Glutamatergic neuron (in vitro differentiated cells): ENCODE measurements around the gene SPACA7. TPM values are rescaled to one million over a fixed set of nuclear protein-coding genes. Genes with fewer than 3 reads are reported as not detected.

Experiments used
- DNase-seq: peaks from one replicate; pipeline ENCODE4 v3.0.0; 2022
- H3K27ac Mint-ChIP-seq: one replicate; pipeline ENCODE4 v1.8.0; 2020; ENCODE audit warnings: mild to moderate bottlenecking, mixed read lengths, inconsistent platforms; ENCODE audit not compliant: unreplicated experiment
- H3K27me3 Mint-ChIP-seq: one replicate; pipeline ENCODE4 v1.8.0; 2020; ENCODE audit warnings: mild to moderate bottlenecking, moderate library complexity, mixed read lengths, inconsistent platforms; ENCODE audit not compliant: unreplicated experiment
- H3K36me3 Mint-ChIP-seq: one replicate; pipeline ENCODE4 v1.8.0; 2020; ENCODE audit warnings: mild to moderate bottlenecking, mixed read lengths, inconsistent platforms; ENCODE audit not compliant: unreplicated experiment
- H3K4me1 Mint-ChIP-seq: one replicate; pipeline ENCODE4 v1.8.0; 2020; ENCODE audit warnings: mild to moderate bottlenecking, low read depth, mixed read lengths, inconsistent platforms; ENCODE audit not compliant: unreplicated experiment
- H3K4me3 Mint-ChIP-seq: one replicate; pipeline ENCODE4 v1.8.0; 2020; ENCODE audit warnings: mild to moderate bottlenecking, mixed read lengths, inconsistent platforms; ENCODE audit not compliant: unreplicated experiment
- H3K9me3 Mint-ChIP-seq: one replicate; pipeline ENCODE4 v1.8.0; 2020; ENCODE audit warnings: mild to moderate bottlenecking, moderate library complexity, mixed read lengths, inconsistent platforms; ENCODE audit not compliant: unreplicated experiment
- CTCF ChIP-seq: fragments of 200-600 bp; sonication (generic); IDR thresholded peaks from one replicate; pipeline ENCODE4 v1.5.0; 2021; ENCODE audit not compliant: partially characterized antibody, unreplicated experiment
- total RNA-seq: library from RNA; stranded (reverse); fragmentation: NEBNext Ultra II Directional; extraction: Animal tissue kit (Norgen Biotek cat#: 25700); gene quantifications from one replicate; pipeline ENCODE4 v1.2.1, GENCODE V29; 2021; ENCODE audit not compliant: unreplicated experiment

The SPACA7 gene
- total RNA-seq, 1 donor from 2014 or later, result not detected

GRCh38 chr13:112469071-112469745, 93.1 kb downstream of the SPACA7 start:
- TF ChIP-seq CTCF, result no peak
- H3K27me3 Mint-ChIP-seq, result no peaks in the 10 kb centered on the region
- no peak overlapping the region for H3K4me3 Mint-ChIP-seq
- H3K36me3 Mint-ChIP-seq, result peaks cover 5% of the 10 kb centered on the region
- DNase-seq, result no peak
- H3K4me1 Mint-ChIP-seq, result no peaks in the 10 kb centered on the region
- no peak overlapping the region for H3K27ac Mint-ChIP-seq
- H3K9me3 Mint-ChIP-seq, result no peaks in the 10 kb centered on the region

- Mint-ChIP-seq H3K4me3 (no peak overlapping the region), H3K27me3 (no peaks in the 10 kb centered on the region), H3K36me3 (peaks cover 5% of the 10 kb centered on the region), H3K4me1 (no peaks in the 10 kb centered on the region), H3K9me3 (no peaks in the 10 kb centered on the region), H3K27ac (no peak overlapping the region)
- TF ChIP-seq CTCF, result no peak
- DNase-seq, result no peak
Measured at GRCh38 chr13:112473818-112474217, 97.7 kb downstream of the SPACA7 start.

GRCh38 chr13:112474869-112475268, 98.7 kb downstream of the SPACA7 start:
- DNase-seq, result no peak
- H3K4me3 Mint-ChIP-seq, result no peak overlapping the region
- peaks cover 5% of the 10 kb centered on the region for H3K36me3 Mint-ChIP-seq
- TF ChIP-seq CTCF, result no peak
- no peaks in the 10 kb centered on the region for H3K27me3 Mint-ChIP-seq
- H3K27ac Mint-ChIP-seq, result no peak overlapping the region
- no peaks in the 10 kb centered on the region for H3K4me1 Mint-ChIP-seq
- no peaks in the 10 kb centered on the region for H3K9me3 Mint-ChIP-seq

GRCh38 chr13:112475889-112476288, 99.7 kb downstream of the SPACA7 start:
- peaks cover under 1% of the 10 kb centered on the region for H3K9me3 Mint-ChIP-seq
- no peaks in the 10 kb centered on the region for H3K4me1 Mint-ChIP-seq
- H3K4me3 Mint-ChIP-seq, result no peak overlapping the region
- TF ChIP-seq CTCF, result no peak
- peaks cover 5% of the 10 kb centered on the region for H3K36me3 Mint-ChIP-seq
- no peaks in the 10 kb centered on the region for H3K27me3 Mint-ChIP-seq
- no peak for DNase-seq
- H3K27ac Mint-ChIP-seq, result no peak overlapping the region

GRCh38 chr13:112477070-112477619, 101.0 kb downstream of the SPACA7 start:
- no peak overlapping the region for H3K4me3 Mint-ChIP-seq
- H3K27me3 Mint-ChIP-seq, result no peaks in the 10 kb centered on the region
- no peak for TF ChIP-seq CTCF
- H3K4me1 Mint-ChIP-seq, result no peaks in the 10 kb centered on the region
- DNase-seq, result no peak
- no peak overlapping the region for H3K27ac Mint-ChIP-seq
- H3K36me3 Mint-ChIP-seq, result peaks cover 13% of the 10 kb centered on the region
- H3K9me3 Mint-ChIP-seq, result peaks cover 1% of the 10 kb centered on the region
